GM19468 (cell line): ENCODE measurements around the gene HS3ST5.
"Not testable (repeated sequence)": the region's sequence is repeated elsewhere in the genome, so short reads cannot be mapped to it uniquely, and the experiment has no call there.

ENCODE experiments used
- ATAC-seq: cut with Tn5 transposase; IDR thresholded peaks from one replicate; pipeline ENCODE4 v1.9.1; 2021; ENCODE audit warnings: mild to moderate bottlenecking, moderate library complexity, moderate number of reproducible peaks; ENCODE audit not compliant: unreplicated experiment; ENCODE audit errors: extremely low read depth

Gene HS3ST5

DNA sequence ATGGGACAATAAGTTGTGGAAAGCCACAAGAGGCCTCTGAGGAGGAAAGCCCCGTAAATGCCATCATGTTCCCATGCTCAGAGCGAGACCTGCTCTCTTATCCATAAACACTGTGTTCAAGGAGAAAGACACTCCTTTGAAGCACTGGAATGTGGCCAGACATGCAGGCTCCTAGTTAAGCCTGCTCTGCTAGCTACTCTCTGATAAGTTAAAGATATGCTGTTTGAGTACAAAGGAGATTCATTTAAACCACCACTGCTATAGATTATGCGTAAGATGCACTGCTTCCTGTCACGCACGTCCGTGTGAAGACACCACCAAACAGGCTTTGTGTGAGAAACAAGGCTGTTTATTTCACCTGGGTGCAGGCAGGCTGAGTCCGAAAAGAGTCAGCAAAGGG is 331.3 kb downstream of the HS3ST5 start:
- not testable (repeated sequence) for ATAC-seq

GRCh38 chr6:114010540-114010939 is 332.3 kb downstream of the HS3ST5 start:
- ATAC-seq, result no peak

- no peak for ATAC-seq
These were observed 333.6 kb downstream of the HS3ST5 start for GRCh38 chr6:114009192-114009591.

GRCh38 chr6:114008331-114008730 is 334.5 kb downstream of the HS3ST5 start:
- no peak for ATAC-seq

- no peak for ATAC-seq
These were observed 335.3 kb downstream of the HS3ST5 start for GRCh38 chr6:114007516-114007915.
